Uterus (tissue), 4 donors: ENCODE data around the gene WDR44. TPM values are rescaled to one million over a fixed set of nuclear protein-coding genes. Genes with fewer than 3 reads are reported as not detected.

Source experiments
- DNase-seq, 2 donors: peaks; one replicate each; pipeline ENCODE4 v3.0.0-alpha.2; 2019 to 2020
- H3K27ac ChIP-seq, 2 donors: fragments of 200-600 bp; sonication (generic); 1 replicate in 1 of 2; 2 replicates in 1 of 2; pipeline ENCODE4 v1.5.1; 2016 to 2018
- H3K27me3 ChIP-seq, 2 donors: fragments of 200-600 bp; sonication (generic); one replicate each; pipeline ENCODE4 v1.5.1; 2018 to 2019; ENCODE audit warnings: control low read depth in 1 of 2
- H3K36me3 ChIP-seq, 2 donors: fragments of 200-600 bp; sonication (generic); one replicate each; pipeline ENCODE4 v1.5.1; 2019; ENCODE audit warnings: control low read depth in 1 of 2
- H3K4me1 ChIP-seq, 2 donors: fragments of 200-600 bp; sonication (generic); one replicate each; pipeline ENCODE4 v1.5.1; 2018 to 2019; ENCODE audit warnings: control low read depth in 1 of 2
- H3K4me3 ChIP-seq, 2 donors: fragments of 200-600 bp; sonication (generic); 1 replicate in 1 of 2; 2 replicates in 1 of 2; pipeline ENCODE4 v1.5.1; 2018 to 2019; ENCODE audit warnings: mild to moderate bottlenecking in 1 of 2
- H3K9me3 ChIP-seq, 2 donors: fragments of 200-600 bp; sonication (generic); one replicate each; pipeline ENCODE4 v1.5.1; 2019; ENCODE audit warnings: control low read depth in 1 of 2
- CTCF ChIP-seq, 4 experiments: fragments of 200-600 bp in 2 of 4; fragments of 450-650 bp in 2 of 4; sonication (generic) in 2 of 4; IDR thresholded peaks; one replicate each; pipeline ENCODE4 v1.5.1; 2016 to 2019; ENCODE audit warnings: antibody characterized with exemption in 4 of 4, mild to moderate bottlenecking in 2 of 4, moderate library complexity in 1 of 4
- POLR2A ChIP-seq, 2 donors: fragments of 450-650 bp; IDR thresholded peaks; one replicate each; pipeline ENCODE4 v1.6.1; 2016; ENCODE audit warnings: antibody characterized with exemption in 2 of 2, mild to moderate bottlenecking in 1 of 2, moderate library complexity in 1 of 2
- intact Hi-C: fragments of 100-400 bp; cut with DNase I; formaldehyde crosslinking; loops from one replicate; pipeline ENCODE4 v1.15.1; 2023; ENCODE audit warnings: low total_unique reads
- total RNA-seq, 4 donors: library from RNA; depleted of rRNA in 3 of 4; stranded (reverse); fragments of >200 nt in 3 of 4; gene quantifications; one replicate each; pipeline versions ENCODE4 v1.1.0 to v1.2.4, GENCODE V29; 2014 to 2023
- donor health status: DM: yes; HTN: yes; CAD: no.

Gene WDR44
- total RNA-seq, 4 donors from 2014 or later: 11.5 to 26.4 (median 18.4) TPM

- intact Hi-C loops: no loop called here
- DNase-seq: no peak
These were observed 27.6 kb downstream of the WDR44 start for GRCh38 chrX:118373538-118373937.

GRCh38 chrX:118383120-118383519 lies 37.2 kb downstream of the WDR44 start:
- no peak for TF ChIP-seq CTCF (IDR thresholded peaks at IDR 0.05)
- no peak for TF ChIP-seq POLR2A (IDR thresholded peaks at IDR 0.05)
- Histone ChIP-seq H3K9me3 (no peaks in the 10 kb centered on the region), H3K27me3 (no peaks in the 10 kb centered on the region), H3K27ac (no peak overlapping the region), H3K36me3 (no peaks in the 10 kb centered on the region), H3K4me1 (no peaks in the 10 kb centered on the region), H3K4me3 (no peak overlapping the region)
- intact Hi-C loops: no loop called here
- no peak for DNase-seq

More at GRCh38 chrX:118373538-118373937, 27.6 kb downstream of the WDR44 start:
- Histone ChIP-seq H3K4me3 (no peak overlapping the region), H3K4me1 (no peaks in the 10 kb centered on the region), H3K9me3 (no peaks in the 10 kb centered on the region), H3K27ac (no peak overlapping the region), H3K27me3 (no peaks in the 10 kb centered on the region), H3K36me3 (no peaks in the 10 kb centered on the region)
- TF ChIP-seq CTCF (IDR thresholded peaks at IDR 0.05) (no peak), POLR2A (IDR thresholded peaks at IDR 0.05) (no peak)

- TF ChIP-seq POLR2A (IDR thresholded peaks at IDR 0.05) (no peak), CTCF (IDR thresholded peaks at IDR 0.05) (no peak)
- Histone ChIP-seq H3K27me3 (no peaks in the 10 kb centered on the region), H3K9me3 (no peaks in the 10 kb centered on the region), H3K36me3 (no peaks in the 10 kb centered on the region), H3K4me3 (no peak overlapping the region), H3K27ac (no peak overlapping the region), H3K4me1 (no peaks in the 10 kb centered on the region)
- no peak for DNase-seq
- intact Hi-C loops: no loop called here
These were observed 46.8 kb downstream of the WDR44 start for GRCh38 chrX:118392716-118393115.

- TF ChIP-seq POLR2A (IDR thresholded peaks at IDR 0.05): no peak
- no peak for TF ChIP-seq CTCF (IDR thresholded peaks at IDR 0.05)
- intact Hi-C loops: no loop called here
- DNase-seq: no peak
- Histone ChIP-seq H3K4me3 (no peak overlapping the region), H3K36me3 (no peaks in the 10 kb centered on the region), H3K27ac (no peak overlapping the region), H3K4me1 (no peaks in the 10 kb centered on the region), H3K9me3 (no peaks in the 10 kb centered on the region), H3K27me3 (no peaks in the 10 kb centered on the region)
These were observed 50.2 kb downstream of the WDR44 start for GRCh38 chrX:118396113-118396512.

GRCh38 chrX:118418811-118419251 lies 72.9 kb downstream of the WDR44 start:
- Histone ChIP-seq H3K4me1 (no peaks in the 10 kb centered on the region), H3K4me3 (no peak overlapping the region), H3K27me3 (no peaks in the 10 kb centered on the region), H3K9me3 (no peaks in the 10 kb centered on the region), H3K36me3 (no peaks in the 10 kb centered on the region), H3K27ac (no peak overlapping the region)
- no peak for DNase-seq
- intact Hi-C loops: no loop called here
- TF ChIP-seq POLR2A (IDR thresholded peaks at IDR 0.05) (no peak), CTCF (IDR thresholded peaks at IDR 0.05) (no peak)
